HL-60/S4 (cell line): ENCODE results near the gene PRR29.

Source experiments
- in situ Hi-C: fragments of 300-500 bp; cut with MboI; formaldehyde crosslinking; loops from 2 replicates; pipeline ENCODE4 v1.14.3; 2022; ENCODE audit warnings: low sequenced_read_pairs

PRR29 gene

DNA sequence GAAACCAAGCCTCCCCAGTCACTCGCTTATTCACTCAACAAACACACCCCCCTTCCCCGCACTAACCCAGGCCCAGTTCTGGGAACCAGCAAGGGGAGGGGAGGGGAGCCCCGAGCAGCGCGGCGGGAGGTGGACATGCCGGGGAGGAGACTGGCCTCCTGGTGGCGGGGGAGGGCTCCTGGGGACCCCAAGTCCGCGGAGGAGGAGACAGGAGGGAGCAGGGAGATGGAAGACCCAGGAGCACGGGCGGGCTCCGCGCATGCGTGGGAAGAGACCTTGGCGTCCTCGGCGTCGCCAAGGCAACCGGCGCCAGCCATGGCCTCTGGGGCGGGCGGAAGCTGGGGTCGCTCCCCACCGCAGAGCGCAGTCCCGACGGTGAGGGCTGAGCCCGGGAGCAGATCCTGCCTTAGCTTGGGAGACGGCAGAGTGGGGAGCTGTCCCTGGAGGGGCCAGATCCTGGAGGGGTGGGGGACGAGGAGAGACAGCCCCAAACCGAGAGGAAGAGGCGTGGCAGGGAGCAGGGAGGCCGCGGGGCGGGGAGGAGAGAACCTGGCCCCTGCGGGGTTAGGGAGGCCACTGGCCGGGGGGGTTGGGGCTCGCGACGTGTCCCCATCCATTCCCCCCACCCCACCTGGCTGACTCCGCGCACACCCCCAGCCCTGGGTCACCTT is at the start of gene PRR29:
Gene PRR29, plus strand, starts transcription at position 302 of the 671 bp plus-strand sequence. Its CDS starts 14 bp downstream, at position 316.
- in situ Hi-C loops, result no loop called here

DNA sequence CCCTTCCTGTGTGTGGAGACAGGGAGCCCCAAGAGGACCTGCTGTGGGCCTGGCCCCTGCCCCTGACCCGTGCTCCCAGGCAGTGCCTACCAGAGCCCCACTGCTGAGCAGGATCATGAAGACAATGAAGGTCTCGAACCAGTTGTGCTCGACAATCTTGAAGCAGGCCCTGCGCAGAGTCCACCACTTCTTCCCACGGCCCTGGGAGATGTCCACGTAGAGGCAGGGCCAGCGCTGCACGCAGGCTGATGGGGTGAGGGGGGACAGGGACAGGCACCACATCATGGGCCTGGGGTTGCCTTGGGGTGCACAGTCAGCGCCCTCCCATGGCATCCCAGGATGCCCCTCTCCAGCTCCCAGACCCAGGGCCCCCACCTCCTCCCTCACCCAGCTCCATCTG is 49.6 kb upstream of the PRR29 start:
- in situ Hi-C loops, result no loop called here

DNA sequence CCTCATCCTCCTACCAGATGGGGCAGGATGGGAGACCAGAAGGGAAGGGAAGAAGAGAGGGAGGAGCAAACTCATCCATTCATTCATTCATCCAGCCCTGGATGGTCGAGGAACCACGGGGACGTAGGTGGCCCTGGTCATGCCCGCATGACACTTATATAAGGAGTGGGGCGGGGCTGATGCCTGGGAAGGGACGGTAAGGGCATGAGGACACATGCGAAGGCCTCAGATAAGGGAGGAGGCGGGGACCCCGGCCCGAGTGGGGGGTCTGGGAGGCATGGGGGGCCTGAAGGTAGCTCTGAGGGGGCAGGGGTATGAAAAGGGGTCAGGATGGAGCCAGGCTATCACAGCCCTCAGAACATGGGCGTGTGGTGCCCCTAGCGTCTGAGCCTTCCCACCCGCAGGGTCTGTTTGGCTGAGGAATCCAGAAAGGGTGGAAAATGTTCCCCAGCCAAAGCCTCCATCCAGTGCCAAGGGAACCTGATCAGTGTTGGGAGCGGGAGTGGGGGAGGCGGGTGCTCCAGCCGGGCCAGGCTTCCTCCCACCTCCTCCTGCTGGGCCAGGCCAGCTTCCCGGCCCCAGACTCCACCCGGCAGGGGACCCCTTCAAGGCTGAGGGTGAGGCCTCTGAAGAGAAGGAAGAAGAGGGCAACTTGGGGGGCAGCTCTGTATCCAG is 48.4 kb upstream of the PRR29 start:
- in situ Hi-C loops, result no loop called here

DNA sequence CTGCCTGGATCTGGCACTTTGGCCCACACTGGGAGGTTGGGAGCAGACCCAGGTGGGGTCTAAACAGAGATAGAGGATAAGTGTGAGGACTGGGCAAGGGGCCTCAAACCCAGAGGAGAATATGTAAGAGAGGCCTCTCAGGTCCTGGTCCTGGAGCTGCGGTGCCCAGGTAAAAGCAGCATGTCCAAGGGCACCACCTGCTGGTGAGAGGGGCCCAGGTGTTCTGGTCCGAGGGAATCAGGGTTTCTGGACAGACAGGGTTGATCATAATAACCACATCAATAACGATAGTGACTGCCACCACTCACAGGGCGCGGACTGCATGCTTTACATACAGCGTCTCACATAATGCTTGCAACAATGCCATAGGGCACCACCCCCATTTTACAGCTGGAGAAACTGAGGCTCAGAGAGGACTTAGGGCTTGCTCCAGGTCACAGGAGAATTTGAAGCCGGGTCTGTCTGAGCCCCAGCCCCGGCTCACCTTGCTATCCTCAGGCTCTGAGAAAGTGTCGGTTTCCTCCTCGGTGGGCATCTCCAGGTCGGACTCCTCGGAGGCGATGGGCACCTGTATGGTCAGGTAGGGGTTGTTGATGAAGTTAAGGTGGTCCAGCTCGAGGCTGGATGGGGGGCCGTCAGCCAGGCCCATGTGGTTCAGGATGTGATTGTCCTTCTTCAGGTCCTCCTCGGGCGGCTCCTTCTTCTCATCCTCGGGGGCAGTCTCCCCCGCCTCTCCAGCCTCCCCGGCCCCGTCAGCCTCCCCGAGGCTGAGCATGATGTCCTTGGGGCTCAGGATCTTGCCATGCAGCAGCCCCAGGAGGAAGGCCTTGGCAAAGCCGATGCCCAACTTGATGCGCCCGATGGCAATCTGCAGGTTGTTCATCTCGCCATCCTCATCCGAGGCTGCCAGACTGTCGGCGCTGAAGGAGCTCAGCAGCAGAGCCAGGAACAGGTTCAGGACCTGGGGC is 46.9 kb upstream of the PRR29 start:
- in situ Hi-C loops, result no loop called here

DNA sequence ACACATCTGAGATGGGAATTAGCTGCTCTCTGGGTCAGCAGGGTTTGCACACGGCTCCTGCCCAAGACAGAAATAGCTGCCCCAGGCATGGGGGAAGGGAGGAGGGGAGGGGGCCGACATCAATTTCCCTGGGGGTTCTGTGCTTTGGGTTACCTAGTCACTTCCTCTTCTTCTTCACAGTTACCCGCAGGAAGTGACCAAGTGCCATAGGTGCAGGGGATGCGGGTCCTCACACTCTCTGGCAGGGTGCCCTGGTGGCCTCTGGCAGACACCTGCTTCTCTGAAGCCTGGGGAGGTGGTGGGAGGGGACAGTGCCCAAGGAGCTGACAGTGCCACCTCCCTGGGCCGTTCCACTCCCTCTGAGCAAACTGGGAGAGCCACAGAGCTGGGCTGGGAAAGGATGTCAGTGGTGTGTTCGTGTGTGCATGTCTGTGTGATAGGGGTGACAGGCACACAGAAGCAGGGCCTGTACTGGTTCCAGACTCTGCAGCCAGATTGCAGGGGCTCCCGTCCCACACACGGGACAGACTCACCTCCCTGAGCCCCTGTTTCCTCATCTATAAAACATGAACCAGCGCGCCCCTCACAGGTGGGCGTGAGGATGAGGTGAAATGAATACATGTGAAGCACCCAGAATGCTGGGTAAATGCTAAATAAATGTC is 43.6 kb upstream of the PRR29 start:
- in situ Hi-C loops, result no loop called here

DNA sequence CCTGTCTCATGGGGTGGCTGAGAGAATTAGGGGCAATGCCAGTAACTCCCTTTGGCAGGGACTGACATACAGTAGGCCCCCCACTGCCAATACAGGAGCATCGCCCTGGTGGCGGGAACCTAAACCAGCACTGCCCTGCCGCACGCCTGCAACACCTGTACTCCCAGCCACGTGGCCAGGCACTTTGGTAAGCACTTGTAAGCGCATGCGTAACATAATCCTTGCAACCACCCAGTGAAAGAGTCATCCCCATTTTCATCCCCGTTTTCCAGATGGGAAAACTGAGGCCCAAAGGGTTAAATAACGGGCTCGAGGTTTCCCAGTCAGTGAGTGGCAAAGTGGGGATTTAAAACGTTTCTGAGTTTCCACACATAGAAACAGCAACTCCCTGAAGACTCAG is 42.9 kb upstream of the PRR29 start:
- in situ Hi-C loops, result no loop called here

DNA sequence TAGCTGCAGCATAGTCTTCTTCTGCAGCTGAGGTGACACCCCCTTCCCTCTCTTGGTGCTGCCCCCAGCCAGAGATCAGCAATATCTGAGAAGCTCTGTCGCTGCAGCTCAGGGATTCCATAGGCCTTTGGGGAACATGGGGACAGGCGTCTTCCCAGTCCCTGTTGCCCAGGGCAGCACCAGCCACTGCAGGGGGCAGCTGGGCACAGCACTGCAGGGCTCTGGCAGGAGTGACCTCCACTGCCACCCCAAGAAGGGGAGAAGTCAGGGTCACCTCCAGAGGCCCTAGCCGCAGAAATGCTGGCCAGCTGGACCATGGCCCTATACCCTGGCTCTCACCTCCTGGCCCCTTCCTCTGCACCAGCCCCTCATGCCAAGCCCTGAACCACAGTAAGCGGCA is 42.4 kb upstream of the PRR29 start:
- in situ Hi-C loops, result no loop called here

DNA sequence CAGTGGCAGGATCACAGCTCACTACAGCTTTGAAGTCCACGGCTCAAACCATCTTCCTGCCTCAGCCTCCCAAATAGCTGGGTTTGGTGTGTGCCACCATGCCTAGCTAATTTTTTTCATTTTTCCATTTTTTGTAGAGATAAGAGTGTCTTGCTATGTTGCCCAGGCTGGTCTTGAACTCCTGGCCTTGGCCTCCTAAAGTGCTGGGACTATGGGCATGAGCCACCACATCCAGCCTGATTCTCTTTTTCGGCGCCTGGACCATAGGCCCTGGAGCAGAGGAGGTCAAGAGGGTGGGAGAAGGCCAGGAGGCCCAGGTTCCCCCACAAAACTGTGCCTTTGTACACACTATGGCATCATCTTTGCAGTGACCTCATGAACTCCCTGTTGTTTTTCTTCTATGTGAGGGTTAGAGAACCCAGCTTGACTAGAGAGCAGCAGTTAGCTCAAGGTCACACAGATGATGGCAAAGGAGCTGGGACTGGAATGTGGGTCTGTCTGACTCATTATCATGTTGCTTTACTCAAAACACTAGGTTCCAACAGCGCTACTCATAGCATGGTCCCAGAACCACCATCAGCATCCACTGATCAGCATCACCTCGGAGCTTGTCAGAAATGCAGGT is 41.7 kb upstream of the PRR29 start:
- in situ Hi-C loops, result no loop called here

DNA sequence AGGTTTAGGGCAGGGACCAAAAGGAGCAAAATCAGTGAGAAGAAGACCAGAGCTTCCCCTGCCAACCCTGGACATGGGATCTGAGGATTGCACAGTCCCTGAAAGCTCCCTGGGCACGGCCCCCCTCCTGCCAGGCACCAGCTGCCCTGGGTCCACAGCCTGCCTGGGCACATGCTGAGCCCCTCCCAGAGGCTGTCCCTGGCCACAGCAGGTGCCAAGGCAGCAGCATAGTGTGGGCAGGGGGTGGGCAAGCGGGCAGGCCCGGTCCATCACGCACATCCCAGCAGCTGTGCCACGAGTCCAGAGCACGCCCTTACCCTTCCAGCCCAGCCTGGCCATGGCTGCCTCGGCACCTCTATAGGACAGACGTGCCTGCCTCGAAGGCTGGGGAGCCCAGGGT is 38.1 kb upstream of the PRR29 start:
- in situ Hi-C loops, result no loop called here

DNA sequence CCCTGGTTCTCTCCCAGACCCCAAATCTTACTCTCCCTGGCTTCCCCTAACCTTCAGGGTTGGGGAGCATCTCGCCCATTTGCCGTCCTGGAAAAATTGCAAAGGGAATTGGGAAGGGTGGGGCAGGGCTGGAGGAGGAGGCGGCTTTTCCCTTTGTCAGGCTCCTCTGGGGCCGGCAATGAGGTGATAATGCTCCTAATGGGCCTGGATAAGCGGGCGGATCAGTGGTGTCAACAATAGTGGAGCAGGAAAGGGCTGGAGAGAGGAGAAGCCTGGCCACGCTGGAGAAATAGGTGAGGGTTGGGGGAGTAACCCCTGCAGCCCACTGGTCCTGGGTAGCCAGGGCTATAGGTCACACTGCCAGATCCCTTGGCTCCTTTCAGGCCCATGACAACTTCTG is 37.7 kb upstream of the PRR29 start:
- in situ Hi-C loops, result no loop called here

DNA sequence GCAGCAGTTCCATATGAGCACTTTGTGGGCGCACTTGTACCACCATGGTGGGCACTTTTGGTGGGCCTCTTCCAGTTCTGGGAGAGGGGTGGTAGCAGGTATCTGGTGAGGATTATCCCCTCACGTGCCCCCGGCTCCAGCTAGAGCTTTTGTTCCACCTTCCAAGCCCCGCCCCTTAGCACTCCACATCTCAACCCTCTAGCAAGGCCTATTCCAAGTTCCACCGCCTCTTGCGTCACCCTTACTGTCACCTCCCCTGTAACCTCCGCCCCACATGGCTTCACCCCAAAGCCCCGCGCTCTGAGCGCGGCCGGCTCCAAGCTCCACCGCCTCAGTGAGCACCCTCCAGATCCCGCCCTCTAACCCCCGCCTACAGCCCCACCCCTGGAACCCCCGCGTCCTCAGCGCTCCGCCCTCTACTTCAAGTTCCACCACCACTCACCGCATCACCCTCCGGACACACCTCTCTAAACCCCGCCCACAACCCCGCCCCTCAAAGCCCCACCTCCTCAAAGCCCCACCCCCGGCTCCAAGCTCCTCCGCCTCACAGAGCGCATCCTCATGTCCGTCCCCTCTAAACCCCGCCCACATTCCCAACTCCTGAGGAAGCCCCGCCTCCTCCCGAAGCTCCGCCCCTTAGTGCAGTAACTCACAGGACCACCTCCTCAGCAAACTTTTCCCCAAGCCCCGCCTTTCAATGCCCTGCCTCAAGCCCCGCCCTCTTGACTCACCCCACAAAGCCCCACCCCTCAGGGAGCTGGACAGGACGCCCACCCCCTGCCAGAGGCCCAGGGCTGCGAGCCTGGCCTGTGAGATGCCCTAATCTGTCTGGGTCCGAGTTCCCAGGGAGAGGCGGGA is 36.6 kb upstream of the PRR29 start:
- in situ Hi-C loops, result no loop called here

DNA sequence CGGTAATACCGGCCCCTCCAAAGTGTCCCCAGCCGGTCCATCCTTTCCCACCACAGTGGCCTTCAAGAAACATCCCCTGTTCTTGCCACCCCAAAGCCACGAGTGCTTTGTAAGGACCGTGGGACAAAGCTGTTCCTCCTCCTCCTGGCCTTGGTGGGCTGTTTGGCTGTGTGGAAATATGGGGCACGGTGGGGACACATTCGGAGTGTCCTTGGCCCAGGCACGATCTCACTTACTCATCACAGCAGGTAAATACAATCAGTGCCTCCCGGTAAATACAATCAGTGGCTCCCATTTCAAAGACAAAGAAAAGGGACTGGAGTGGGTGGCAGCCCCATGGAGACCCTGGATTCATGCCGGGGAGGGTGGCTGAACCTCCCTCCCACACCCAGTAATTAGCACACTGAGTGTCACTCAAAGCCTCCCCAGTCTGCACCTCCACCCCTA is 35.8 kb upstream of the PRR29 start:
- in situ Hi-C loops, result no loop called here

DNA sequence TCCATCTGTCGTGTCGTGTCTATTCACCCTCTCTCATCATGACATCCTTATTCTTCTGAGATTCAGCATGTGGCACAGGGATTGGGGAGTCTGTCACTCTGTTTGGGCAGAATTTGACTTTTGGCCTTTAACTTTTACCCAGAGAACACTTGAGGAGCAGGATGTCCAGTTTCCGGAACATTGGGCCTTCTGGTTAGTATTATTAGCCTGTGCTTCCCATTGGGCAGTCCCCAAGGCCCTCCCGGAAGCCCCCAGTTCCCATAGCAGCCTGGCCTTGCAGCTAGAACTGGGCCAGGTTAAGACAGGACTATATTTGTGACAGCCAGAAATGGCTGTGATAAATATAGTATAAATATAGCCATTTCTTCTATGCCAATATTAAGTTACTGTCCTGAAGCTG is 35.0 kb upstream of the PRR29 start:
- in situ Hi-C loops, result no loop called here

DNA sequence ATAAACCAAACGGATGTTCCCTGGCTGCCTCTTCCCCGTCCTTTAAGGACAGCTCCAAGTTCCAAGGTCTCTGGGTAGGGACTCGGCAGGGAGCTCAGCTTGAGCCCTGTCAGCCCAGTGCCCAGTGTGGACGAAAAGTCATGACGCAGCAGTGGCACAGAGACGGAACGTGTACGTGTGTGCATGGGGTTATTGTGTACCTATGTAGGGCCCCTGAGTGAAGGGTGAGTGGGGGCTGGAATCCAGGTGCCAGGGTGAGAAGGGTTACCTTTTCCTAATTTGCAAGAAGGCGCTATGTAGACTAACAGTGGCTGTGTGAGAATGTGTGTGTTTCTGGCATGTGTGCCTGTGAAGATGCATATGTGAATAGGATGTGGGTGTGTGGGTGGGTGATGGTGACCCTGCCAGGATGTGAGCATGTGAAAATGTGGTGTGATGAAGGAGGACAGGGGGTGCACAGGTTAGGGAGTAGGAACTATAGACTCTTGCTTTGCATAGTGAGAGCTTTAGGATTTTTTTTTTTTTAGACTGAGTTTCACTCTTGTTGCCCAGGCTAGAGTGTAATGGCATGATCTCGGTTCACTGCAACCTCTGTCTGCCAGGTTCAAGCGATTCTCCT is 31.4 kb upstream of the PRR29 start:
- in situ Hi-C loops, result no loop called here

DNA sequence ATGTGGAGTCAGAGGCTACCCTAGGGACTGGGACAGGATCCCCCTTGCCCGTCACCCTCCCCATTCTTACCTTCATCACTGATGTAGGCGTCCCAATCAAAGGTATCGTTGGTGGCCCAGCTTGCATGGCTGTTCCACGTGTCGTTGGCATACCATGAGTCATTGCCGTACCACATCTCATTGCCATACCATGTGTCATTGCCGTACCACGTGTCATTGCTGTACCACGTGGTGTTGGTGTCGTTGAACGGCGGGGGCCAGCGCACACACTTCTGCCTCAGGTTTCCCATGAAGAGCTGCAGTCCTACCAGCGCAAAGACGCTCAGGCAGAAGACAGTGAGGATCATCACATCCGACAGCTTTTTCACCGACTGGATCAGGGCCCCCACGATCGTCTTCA is 30.2 kb upstream of the PRR29 start:
- in situ Hi-C loops, result no loop called here

DNA sequence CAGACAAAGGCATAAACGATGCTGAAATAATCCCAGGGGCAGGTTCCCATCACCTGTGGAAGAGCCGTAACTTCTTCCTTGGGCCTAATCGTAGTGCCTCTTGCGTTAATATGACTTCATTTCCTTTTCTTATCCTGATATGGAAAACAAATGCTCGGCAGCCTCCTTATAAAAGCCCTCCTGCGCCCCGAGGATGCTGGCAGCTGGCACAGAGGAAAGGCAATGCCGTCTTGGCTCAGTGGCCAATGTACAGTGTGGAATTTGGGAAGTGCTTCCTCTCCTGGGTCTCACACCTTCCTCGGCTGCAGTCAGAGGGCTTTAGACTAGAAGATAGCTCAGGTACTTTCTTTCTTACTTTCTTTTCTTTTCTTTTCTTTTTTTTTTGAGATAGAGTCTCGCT is 28.9 kb upstream of the PRR29 start:
- in situ Hi-C loops, result no loop called here

DNA sequence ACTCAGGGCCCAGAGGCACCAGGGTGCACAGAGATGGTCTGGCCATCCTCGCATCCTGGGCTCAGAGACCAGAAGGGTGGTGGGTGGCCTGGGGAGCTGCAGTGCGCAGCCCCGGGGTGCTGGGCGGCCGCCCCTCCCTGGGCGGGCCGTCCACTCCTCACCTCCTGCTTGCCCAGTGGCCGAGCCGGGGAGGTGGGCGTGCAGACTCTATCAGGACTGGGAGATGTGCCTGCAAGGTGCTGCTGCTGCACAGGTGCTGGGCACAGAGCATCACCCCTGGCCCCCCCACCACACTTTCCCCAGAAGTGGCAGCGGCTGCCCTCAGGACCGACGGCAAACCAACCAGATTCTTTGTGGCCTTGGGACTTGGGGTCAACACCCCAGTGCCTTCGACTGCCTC is 25.4 kb upstream of the PRR29 start, which contains the start of gene SCN4A:
Gene SCN4A, minus strand, starts transcription at position 123 of the 400 bp plus-strand sequence. Its CDS starts 77 bp downstream, at position 46.
- in situ Hi-C loops, result no loop called here

DNA sequence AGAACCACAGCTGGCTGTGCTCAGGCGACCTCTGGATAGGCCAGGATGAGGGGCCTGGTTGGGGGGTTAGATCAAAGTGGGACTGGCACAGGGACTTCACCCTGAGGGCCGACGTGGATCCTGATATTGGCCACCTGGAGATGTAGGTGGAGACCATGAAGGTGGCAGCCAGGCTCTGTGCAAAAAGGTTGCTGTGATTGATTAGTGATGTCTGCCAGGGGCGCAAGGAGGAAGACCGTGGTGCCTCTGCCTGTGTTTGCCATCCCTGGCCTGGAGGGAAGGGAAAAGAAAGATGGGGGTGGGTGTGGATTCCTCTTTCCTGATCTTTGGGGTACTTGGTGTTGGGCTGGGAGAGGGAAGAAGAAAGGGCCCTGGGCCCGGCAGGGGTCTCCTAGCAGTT is 24.9 kb upstream of the PRR29 start:
- in situ Hi-C loops, result no loop called here

DNA sequence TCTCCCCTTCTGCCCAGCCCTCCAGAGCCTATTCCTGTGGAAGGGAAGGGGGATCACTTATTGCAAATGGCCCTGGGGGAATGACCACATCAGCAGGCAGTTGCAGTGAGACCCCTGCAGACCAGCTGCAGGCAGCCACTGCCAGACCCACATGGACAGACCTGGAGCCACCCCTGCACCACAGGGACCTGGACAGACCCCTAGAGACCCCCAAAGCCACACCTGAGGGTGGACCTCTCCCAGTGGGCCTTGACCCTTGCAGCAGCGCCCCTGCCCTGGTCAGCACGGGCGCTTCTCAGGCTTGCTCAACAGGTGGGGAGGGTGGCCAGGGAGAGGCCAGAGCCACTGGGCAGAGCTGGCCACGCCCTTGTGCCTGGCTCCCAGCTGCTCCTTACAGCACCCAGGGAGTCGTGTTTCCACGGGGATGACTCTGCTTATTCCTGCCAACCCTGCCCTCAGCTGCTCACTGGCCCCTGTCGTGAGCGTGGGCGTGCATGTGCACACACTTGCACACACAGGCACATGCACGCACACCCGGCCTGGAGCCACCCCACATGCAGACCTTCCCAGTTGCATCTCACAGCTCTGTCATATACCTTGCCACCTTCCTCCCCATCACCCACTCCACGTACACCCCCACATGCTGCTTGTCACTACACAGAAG is 24.1 kb upstream of the PRR29 start:
- in situ Hi-C loops, result no loop called here
